GM23248 (cell line): Measurements from ENCODE around the gene HIVEP3.

ENCODE experiments used
- EZH2 ChIP-seq: fragments of 200-600 bp; sonication (generic); IDR thresholded peaks from 2 replicates; pipeline ENCODE4 v1.6.1; 2018; ENCODE audit warnings: antibody characterized with exemption, mild to moderate bottlenecking; ENCODE audit not compliant: insufficient read depth, poor library complexity, severe bottlenecking
- EZH2phosphoT487 ChIP-seq: fragments of 200-600 bp; sonication (generic); IDR thresholded peaks from 2 replicates; pipeline ENCODE4 v1.6.1; 2018; ENCODE audit warnings: antibody characterized with exemption, moderate library complexity, mild to moderate bottlenecking, low read depth; ENCODE audit not compliant: insufficient read depth

- TF ChIP-seq EZH2phosphoT487 (no peak), EZH2 (no peak)
These were observed 1.9 kb upstream of the HIVEP3 start for GRCh38 chr1:41920658-41921057.
